Kidney (tissue), 14 donors: ENCODE measurements around the gene PTPRF. TPM values are rescaled to one million over a fixed set of nuclear protein-coding genes. Genes with fewer than 3 reads are reported as not detected.

Experiments
- DNase-seq, 5 donors: peaks; one replicate each; pipeline ENCODE4 v3.0.0-alpha.2; 2013 to 2020
- FAIRE-seq: peaks from 2 replicates; lab custom pipeline; 2012; peaks lifted over from hg19 to GRCh38; lab: Jason Lieb, UNC
- H3K27ac ChIP-seq, 2 donors: one replicate each; pipeline ENCODE4 v1.7.0; 2013; ENCODE audit warnings: low read depth in 2 of 2, low read length in 2 of 2, inconsistent platforms in 1 of 2
- H3K27me3 ChIP-seq: one replicate; pipeline ENCODE4 v1.7.1; 2013; ENCODE audit warnings: low read length, inconsistent platforms; ENCODE audit not compliant: control insufficient read depth, insufficient read depth
- H3K36me3 ChIP-seq, 3 donors: one replicate each; pipeline versions ENCODE4 v1.7.0 to v1.7.1; 2013; ENCODE audit warnings: low read length in 3 of 3, control low read depth in 1 of 3, inconsistent platforms in 1 of 3; ENCODE audit not compliant: insufficient read depth in 3 of 3, control insufficient read depth in 2 of 3
- H3K4me1 ChIP-seq, 3 donors: one replicate each; pipeline versions ENCODE4 v1.7.0 to v1.7.1; 2013; ENCODE audit warnings: low read length in 3 of 3, inconsistent platforms in 1 of 3, low read depth in 1 of 3; ENCODE audit not compliant: control insufficient read depth in 2 of 3, insufficient read depth in 2 of 3
- H3K4me3 ChIP-seq, 3 donors: one replicate each; pipeline versions ENCODE4 v1.7.0 to v1.8.1; 2013; ENCODE audit warnings: low read length in 3 of 3, control low read depth in 1 of 3, inconsistent platforms in 1 of 3
- H3K9ac ChIP-seq, 3 donors: one replicate each; pipeline versions ENCODE4 v1.7.0 to v1.7.1; 2013; ENCODE audit warnings: low read length in 3 of 3, control low read depth in 1 of 3, inconsistent platforms in 1 of 3
- H3K9me3 ChIP-seq, 3 donors: one replicate each; pipeline versions ENCODE4 v1.7.0 to v1.7.1; 2013; ENCODE audit warnings: low read length in 3 of 3, control low read depth in 1 of 3, inconsistent platforms in 1 of 3; ENCODE audit not compliant: control insufficient read depth in 2 of 3, insufficient read depth in 1 of 3
- CTCF ChIP-seq: IDR thresholded peaks from 3 replicates; pipeline ENCODE4 v1.5.1; 2012; ENCODE audit warnings: mild to moderate bottlenecking, moderate library complexity, borderline replicate concordance; ENCODE audit not compliant: insufficient read depth; ENCODE audit errors: extremely low read depth
- intact Hi-C: fragments of 100-400 bp; cut with DNase I; formaldehyde crosslinking; loops from one replicate; pipeline ENCODE4 v1.11.1; 2022
- polyA plus RNA-seq: library from polyadenylated mRNA; stranded (reverse); fragments of 350-450 nt; fragmentation: Illumina TruSeq; extraction: RNeasy Lipid Tissue Mini Kit (QIAGEN cat#74804); gene quantifications from one replicate; pipeline ENCODE4 v1.2.3, GENCODE V29; 2014; ENCODE audit warnings: low read depth, low replicate concordance; ENCODE audit not compliant: insufficient read depth
- total RNA-seq: library from RNA; stranded (reverse); fragmentation: NEBNext Ultra II Directional; extraction: Animal tissue kit (Norgen Biotek cat#: 25700); gene quantifications from one replicate; pipeline ENCODE4 v1.2.1, GENCODE V29; 2021
- donor health status: control.
- donor health status: control.
- donor health status: control.
- donor health status: control.
- donor health status: control.
- donor health status: DM: yes; HTN: yes; CAD: no.
- donor health status: Normal renal cell carcinoma (clear cell type).

The PTPRF gene
- total and polyA plus RNA-seq, 2 donors from 2014 or later: 39.5 to 197 TPM

GRCh38 chr1:43585557-43585956 lies 54.9 kb downstream of the PTPRF start:
- intact Hi-C loops: no loop called here
- Histone ChIP-seq H3K9ac (no peak overlapping the region), H3K36me3 (peaks cover 0 to 3% (median 2%) of the 10 kb centered on the region in 3 donors), H3K4me1 (no peaks in the 10 kb centered on the region), H3K9me3 (no peaks in the 10 kb centered on the region), H3K27me3 (no peaks in the 10 kb centered on the region), H3K27ac (no peak overlapping the region), H3K4me3 (no peak overlapping the region)
- DNase-seq (no peak), FAIRE-seq (no peak)
- TF ChIP-seq CTCF: no peak

- no peak for FAIRE-seq
- H3K36me3 ChIP-seq: peaks cover 0 to 3% (median 2%) of the 10 kb centered on the region in 3 donors
Observed at GRCh38 chr1:43586136-43586731, 55.6 kb downstream of the PTPRF start.

GRCh38 chr1:43587001-43587400 lies 56.3 kb downstream of the PTPRF start:
- intact Hi-C loops: no loop called here
- Histone ChIP-seq H3K4me1 (no peaks in the 10 kb centered on the region), H3K27ac (no peak overlapping the region), H3K9ac (no peak overlapping the region), H3K27me3 (no peaks in the 10 kb centered on the region), H3K4me3 (no peak overlapping the region), H3K9me3 (no peaks in the 10 kb centered on the region), H3K36me3 (peaks cover under 1 to 2% (median 2%) of the 10 kb centered on the region in 3 donors)
- no peak for TF ChIP-seq CTCF
- no peak for DNase-seq
- FAIRE-seq: no peak

More at GRCh38 chr1:43586136-43586731, 55.6 kb downstream of the PTPRF start:
- Histone ChIP-seq H3K9ac (no peak overlapping the region), H3K4me1 (no peaks in the 10 kb centered on the region), H3K27ac (no peak overlapping the region), H3K4me3 (no peak overlapping the region), H3K9me3 (no peaks in the 10 kb centered on the region), H3K27me3 (no peaks in the 10 kb centered on the region)
- intact Hi-C loops: no loop called here
- no peak for TF ChIP-seq CTCF
- DNase-seq: no peak
